RWPE1 (cell line): Measurements from ENCODE around the gene ENAH.

Experiments used
- CTCF ChIA-PET: fragments of 350-600 bp; sonication (Branson Sonifier 250); formaldehyde crosslinking; extraction: SDS; loops from one replicate; lab custom pipeline; 2021; lab: Yijun Ruan, JAX
- POLR2A ChIA-PET: fragments of 400-600 bp; formaldehyde crosslinking; extraction: SDS; loops from one replicate; lab custom pipeline; 2020; ENCODE audit warnings: antibody characterized with exemption; ENCODE audit not compliant: low non-redundant PET; lab: Yijun Ruan, JAX
- DNase-seq: peaks from one replicate; pipeline ENCODE4 v3.0.0; 2012; ENCODE audit warnings: low spot score
- H3K27ac ChIP-seq: fragments of 450-650 bp; 2 replicates; pipeline ENCODE4 v1.5.1; 2017
- TF ChIP-seq, protein P1 (sequence below): fragments of 450-650 bp; conservative IDR thresholded peaks from 2 replicates; pipeline ENCODE4 v1.5.1; 2017; ENCODE audit warnings: low read depth, mild to moderate bottlenecking

The ENAH gene

DNA sequence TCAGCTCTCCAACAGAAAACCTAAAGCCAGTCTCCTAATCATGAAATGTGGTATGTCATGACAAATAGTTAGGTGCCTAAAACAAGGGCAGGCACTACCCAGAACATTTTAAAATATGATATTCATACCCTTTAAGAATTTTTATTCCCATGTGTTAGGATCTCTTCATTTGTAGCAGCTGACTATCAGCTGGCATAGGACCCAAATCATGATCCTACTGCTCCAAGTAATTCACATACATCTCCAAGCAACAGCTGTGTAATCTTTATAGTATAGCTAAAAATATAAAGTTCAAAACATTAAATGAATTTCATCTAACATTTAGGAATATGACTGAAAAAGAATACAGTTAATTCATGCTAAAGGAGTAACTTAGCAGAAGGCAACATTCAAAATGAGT is 57.5 kb downstream of the ENAH start:
- no peak overlapping the region for H3K27ac ChIP-seq
- POLR2A ChIA-PET = interaction anchor here (0.6 kb wide), 1 partner anchor 182 kb away, joined by 3 read pairs; no protein-coding TSS in a partner anchor
- TF ChIP-seq, protein P1, sequence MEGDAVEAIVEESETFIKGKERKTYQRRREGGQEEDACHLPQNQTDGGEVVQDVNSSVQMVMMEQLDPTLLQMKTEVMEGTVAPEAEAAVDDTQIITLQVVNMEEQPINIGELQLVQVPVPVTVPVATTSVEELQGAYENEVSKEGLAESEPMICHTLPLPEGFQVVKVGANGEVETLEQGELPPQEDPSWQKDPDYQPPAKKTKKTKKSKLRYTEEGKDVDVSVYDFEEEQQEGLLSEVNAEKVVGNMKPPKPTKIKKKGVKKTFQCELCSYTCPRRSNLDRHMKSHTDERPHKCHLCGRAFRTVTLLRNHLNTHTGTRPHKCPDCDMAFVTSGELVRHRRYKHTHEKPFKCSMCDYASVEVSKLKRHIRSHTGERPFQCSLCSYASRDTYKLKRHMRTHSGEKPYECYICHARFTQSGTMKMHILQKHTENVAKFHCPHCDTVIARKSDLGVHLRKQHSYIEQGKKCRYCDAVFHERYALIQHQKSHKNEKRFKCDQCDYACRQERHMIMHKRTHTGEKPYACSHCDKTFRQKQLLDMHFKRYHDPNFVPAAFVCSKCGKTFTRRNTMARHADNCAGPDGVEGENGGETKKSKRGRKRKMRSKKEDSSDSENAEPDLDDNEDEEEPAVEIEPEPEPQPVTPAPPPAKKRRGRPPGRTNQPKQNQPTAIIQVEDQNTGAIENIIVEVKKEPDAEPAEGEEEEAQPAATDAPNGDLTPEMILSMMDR = no peak
- CTCF ChIA-PET = interaction anchor here (0.5 to 1.1 kb wide), 3 partner anchors 14 to 177 kb away, joined by 3 read pairs; no protein-coding TSS in a partner anchor
- DNase-seq = no peak

DNA sequence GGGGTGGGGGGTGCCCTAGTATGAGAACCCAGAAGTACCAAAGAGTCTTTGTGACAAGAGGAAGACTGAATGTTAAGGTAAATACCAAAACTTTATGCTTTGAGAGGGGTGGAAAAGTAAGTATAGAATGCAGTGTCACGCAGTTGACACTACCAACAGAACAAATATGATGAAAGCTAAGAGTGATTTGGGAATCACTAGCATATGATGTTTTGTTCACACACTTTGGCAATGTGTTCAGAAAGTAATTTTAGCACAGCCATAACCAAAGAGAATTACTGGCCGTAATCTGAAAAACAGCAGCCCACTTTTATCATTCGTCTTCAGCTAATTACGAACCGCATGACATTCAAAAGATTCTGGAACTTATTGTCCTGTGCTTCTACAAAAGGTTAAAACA is 59.5 kb downstream of the ENAH start:
- POLR2A ChIA-PET = interaction anchor here (0.5 kb wide), 1 partner anchor 48 kb away, joined by 5 read pairs; no protein-coding TSS in a partner anchor

DNA sequence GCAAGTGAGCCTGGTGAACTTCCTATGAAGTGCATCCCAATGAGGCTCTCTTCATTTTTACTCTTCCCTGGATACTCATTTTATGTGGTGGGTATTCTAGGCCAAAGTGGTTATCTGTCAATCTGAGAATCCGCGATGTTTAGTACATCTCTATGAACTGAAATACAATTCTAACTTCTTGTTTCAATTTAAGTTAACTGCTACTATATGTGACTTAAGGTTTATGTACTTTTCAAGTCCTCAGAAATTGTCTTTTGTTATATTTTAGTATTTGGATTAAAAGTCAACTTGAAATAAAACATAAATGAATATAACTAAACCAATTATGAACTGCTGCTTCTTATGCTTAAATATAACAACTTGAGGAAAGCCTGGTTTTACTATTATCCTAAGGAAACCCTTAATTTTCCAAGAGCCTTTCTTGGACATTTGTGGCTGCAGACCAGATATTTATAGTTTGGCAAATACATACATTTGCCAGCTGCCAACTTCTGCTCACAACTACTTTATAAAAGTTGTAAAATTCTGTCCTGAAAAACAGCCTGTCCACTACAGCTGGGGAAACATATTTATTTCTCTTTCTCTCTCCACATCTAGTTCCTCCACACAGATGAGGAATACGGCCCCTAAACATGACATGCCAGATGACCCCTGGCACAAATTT is 60.4 kb downstream of the ENAH start:
- ChIA-PET CTCF (interaction anchor here (0.7 kb wide), 1 partner anchor 1384 kb away, joined by 3 read pairs; no protein-coding TSS in a partner anchor), POLR2A (no interaction called here)
- no peak for DNase-seq
- no peak overlapping the region for H3K27ac ChIP-seq
- TF ChIP-seq, protein P1 = no peak

More for the DNA sequence above, 59.5 kb downstream of the ENAH start:
- no peak overlapping the region for H3K27ac ChIP-seq
- no peak for DNase-seq
- TF ChIP-seq, protein P1 = no peak
- CTCF ChIA-PET = interaction anchor here (0.7 kb wide), 1 partner anchor 1383 kb away, joined by 3 read pairs; no protein-coding TSS in a partner anchor

DNA sequence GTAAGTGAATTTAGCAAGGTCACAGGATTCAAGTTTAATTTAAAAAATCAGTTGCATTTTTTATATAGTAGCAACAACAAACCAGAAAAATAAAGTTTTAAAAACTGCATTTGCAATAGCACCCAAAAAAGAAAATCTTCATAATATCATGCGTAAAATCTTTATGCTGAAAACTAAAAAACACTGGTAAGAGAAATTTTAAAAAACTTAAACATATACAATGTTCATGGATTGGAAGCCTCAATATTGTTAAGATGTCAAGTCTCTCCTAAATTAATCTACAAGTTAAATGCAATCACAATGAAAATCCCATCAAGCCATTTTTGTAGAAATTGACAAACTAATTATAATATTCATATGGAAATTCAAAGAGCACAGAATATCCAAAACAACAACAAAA is 65.6 kb downstream of the ENAH start:
- CTCF ChIA-PET = interaction anchor here (0.6 kb wide), 2 partner anchors 174 to 183 kb away, joined by 4 read pairs; no protein-coding TSS in a partner anchor
- no peak overlapping the region for H3K27ac ChIP-seq
- TF ChIP-seq, protein P1 = no peak
- no peak for DNase-seq
- POLR2A ChIA-PET = no interaction called here

DNA sequence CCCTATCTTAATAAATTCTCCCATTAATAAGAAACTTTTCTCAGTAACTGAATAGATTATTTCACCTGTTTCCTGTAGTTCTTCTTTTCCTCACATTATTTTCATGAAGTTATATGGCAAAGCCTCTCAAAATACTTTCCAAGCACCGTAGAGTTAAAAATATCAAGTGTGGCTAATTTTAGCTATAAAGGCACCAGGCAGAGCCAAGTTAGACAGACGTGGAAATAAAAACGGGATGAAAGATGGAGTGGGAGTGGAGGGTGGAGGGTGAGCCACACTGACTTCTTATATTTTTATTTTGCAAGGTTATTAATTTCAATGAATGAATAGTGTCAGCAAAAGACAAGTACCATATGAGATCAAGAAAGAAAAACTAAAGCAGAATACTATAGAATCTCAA is 71.7 kb downstream of the ENAH start:
- DNase-seq = no peak
- H3K27ac ChIP-seq = no peak overlapping the region
- CTCF ChIA-PET = interaction anchor here (0.9 to 1.6 kb wide), 2 partner anchors 15 to 191 kb away, joined by 3 to 7 read pairs; no protein-coding TSS in a partner anchor
- POLR2A ChIA-PET = no interaction called here
- TF ChIP-seq, protein P1 = no peak

DNA sequence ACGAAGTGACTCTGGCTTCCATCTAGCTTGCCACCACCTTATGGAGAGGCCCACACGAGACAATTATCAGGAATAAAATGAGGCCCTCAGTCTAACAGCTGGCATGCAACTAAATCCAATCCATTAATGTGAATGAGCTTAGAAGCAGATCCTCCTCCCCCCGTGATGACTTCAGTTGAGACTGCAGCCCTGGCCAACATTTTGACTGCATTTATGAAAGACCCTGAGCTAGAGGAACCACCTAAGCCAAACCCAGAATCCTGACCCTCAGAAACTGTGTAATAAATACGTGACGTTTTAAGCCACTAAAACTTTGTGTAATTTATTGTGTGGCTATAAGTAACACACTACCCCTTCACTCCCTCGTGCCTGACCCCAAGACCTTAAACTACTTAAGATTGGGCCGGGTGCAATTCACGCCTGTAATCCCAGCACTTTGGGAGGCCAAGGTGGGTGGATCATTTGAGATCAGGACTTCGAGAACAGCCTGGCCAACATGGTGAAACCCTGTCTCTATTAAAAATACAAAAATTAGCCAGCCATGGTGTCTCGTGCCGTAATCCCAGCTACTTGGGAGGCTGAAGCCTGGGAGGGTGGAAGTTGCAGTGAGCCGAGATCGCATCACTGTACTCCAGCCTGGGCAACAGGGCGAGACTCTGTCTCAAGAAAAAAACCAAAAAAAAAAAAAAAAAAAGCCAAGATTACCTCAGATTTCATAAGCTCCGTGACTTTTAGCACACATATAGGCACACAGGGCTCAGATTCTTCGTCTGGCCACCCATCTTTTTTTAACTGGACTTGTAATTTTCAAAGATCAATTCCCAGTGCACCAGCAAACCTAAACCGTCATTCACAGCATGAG is 72.5 kb downstream of the ENAH start:
- ChIA-PET POLR2A (interaction anchor here (0.5 to 0.6 kb wide), 2 partner anchors 93 to 166 kb away, joined by 3 to 5 read pairs; no protein-coding TSS in a partner anchor), CTCF (interaction anchor here (0.6 to 1.6 kb wide), 3 partner anchors 14 to 192 kb away, joined by 3 to 7 read pairs (median 4); no protein-coding TSS in a partner anchor)
- TF ChIP-seq, protein P1 = no peak
- H3K27ac ChIP-seq = no peak overlapping the region
- DNase-seq = no peak
